Ovary (tissue), 9 donors: ENCODE measurements around the gene VKORC1L1. TPM values are rescaled to one million over a fixed set of nuclear protein-coding genes. Genes with fewer than 3 reads are reported as not detected.
"Not testable (repeated sequence)": the region's sequence is repeated elsewhere in the genome, so short reads cannot be mapped to it uniquely, and the experiment has no call there.

Experiments
- DNase-seq, 5 donors: peaks; one replicate each; pipeline ENCODE4 v3.0.0-alpha.2; 2019 to 2020
- H3K27ac ChIP-seq, 2 donors: fragments of 200-600 bp; one replicate each; pipeline versions ENCODE4 v1.5.1 to v1.8.0; 2019 to 2022
- H3K27me3 ChIP-seq: fragments of 200-600 bp; one replicate; pipeline ENCODE4 v1.8.0; 2022
- H3K36me3 ChIP-seq: fragments of 200-600 bp; sonication (generic); one replicate; pipeline ENCODE4 v1.5.1; 2019
- H3K4me1 ChIP-seq: one replicate; pipeline ENCODE4 v1.8.1; 2013; ENCODE audit warnings: mild to moderate bottlenecking, moderate library complexity; ENCODE audit not compliant: insufficient read depth
- H3K4me3 ChIP-seq: fragments of 200-600 bp; sonication (generic); one replicate; pipeline ENCODE4 v1.5.1; 2017
- H3K9me3 ChIP-seq, 2 donors: fragments of 200-600 bp in 1 of 2; sonication (generic) in 1 of 2; one replicate each; pipeline versions ENCODE4 v1.5.1 to v1.8.1; 2013 to 2019; ENCODE audit warnings: mild to moderate bottlenecking in 1 of 2, moderate library complexity in 1 of 2
- EP300 ChIP-seq: sonication (generic); formaldehyde crosslinking; IDR thresholded peaks from one replicate; pipeline ENCODE4 v1.6.1; 2017; ENCODE audit warnings: antibody characterized with exemption
- POLR2A ChIP-seq: fragments of 450-650 bp; IDR thresholded peaks from one replicate; pipeline ENCODE4 v1.6.1; 2017; ENCODE audit warnings: antibody characterized with exemption, mild to moderate bottlenecking, moderate library complexity
- WGBS, 3 donors: extraction: QIAGEN DNeasy Blood & Tissue Kit in 1 of 3; methylation state at CpG; one replicate each; pipeline versions ENCODE4 v1.1.5 to v1.1.7; 2013 to 2017; 5-methylcytosine and 5-hydroxymethylcytosine counted together
- intact Hi-C, 4 donors: fragments of 100-400 bp; cut with DNase I; formaldehyde crosslinking; loops; one replicate each; pipeline versions ENCODE4 v1.11.0 to v1.15.1; 2022 to 2023
- polyA plus RNA-seq, 2 donors: library from polyadenylated mRNA; stranded (reverse); fragments of 200-250 nt in 1 of 2; fragments of 350-450 nt in 1 of 2; fragmentation: Illumina TruSeq in 1 of 2; extraction: RNeasy Lipid Tissue Mini Kit (QIAGEN cat#74804) in 1 of 2; gene quantifications; one replicate each; pipeline ENCODE4 v1.2.3, GENCODE V29; 2013 to 2014
- total RNA-seq, 7 donors: library from RNA; depleted of rRNA in 2 of 7; stranded (reverse); fragments of >200 nt in 2 of 7; fragmentation: NEBNext Ultra II Directional in 3 of 7; extraction: Animal tissue kit (Norgen Biotek cat#: 25700) in 3 of 7; gene quantifications; one replicate each; pipeline versions ENCODE4 v1.1.0 to v1.2.4, GENCODE V29; 2016 to 2023
- TF ChIP-seq, protein P1 (sequence below), 3 donors: fragments of 450-650 bp in 2 of 3; fragments of 200-600 bp in 1 of 3; IDR thresholded peaks; one replicate each; pipeline versions ENCODE4 v1.5.1 to v1.8.0; 2016 to 2022; ENCODE audit warnings: antibody characterized with exemption in 3 of 3, mild to moderate bottlenecking in 1 of 3
- donor health status: DM: no; HTN: no; CAD: no; lungs with moderate emphysema.
- donor health status: DM: no; HTN: no; CAD: no.
- donor health status: Bipolar disorder and iron deficiency.
- donor health status: DM: yes; HTN: yes; CAD: no.
- donor health status: DM: no; HTN: no; CAD: no.
- donor health status: DM: yes; HTN: yes; CAD: no.

The VKORC1L1 gene
- total and polyA plus RNA-seq, 9 donors = 11.8 to 38.0 (median 24.8) TPM

DNA sequence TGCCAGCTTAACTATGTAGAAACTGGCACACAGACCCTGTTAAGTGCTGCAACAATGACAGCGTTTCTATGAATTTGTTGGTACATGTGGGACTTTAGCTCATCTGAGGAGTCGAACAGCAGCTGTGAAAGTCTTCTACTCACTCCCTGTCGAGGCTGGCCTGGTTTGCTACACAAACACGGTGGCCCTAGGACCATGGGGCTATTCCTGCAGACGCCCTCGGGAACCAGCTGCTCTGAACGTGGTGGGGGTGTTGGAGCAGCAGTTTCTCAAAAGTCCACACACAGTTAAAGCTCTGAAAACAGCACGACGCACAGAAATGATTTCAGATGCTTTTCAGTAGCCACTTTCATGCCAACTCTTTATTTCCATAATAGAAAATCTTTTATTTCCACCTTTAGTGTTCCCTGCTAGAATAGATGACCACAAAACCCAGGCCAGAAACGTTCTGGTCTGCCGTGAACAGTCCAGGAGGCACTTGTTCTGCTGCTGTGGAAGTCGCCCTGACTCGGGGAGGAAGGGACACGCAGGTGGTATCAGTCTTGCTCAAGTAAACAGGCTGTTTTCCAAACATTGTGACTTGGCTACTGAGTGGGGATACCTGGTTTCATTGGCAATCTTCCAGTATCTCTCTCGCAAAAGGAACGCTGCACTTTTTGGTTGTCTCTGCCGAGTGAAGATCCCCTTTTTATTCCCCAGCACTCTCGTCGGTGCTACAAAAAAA lies 87.6 kb downstream of the VKORC1L1 start:
- no peak for DNase-seq
- intact Hi-C loops = no loop called here
- Histone ChIP-seq H3K27ac (no peak overlapping the region), H3K27me3 (no peaks in the 10 kb centered on the region), H3K9me3 (no peaks in the 10 kb centered on the region), H3K36me3 (no peaks in the 10 kb centered on the region), H3K4me1 (no peaks in the 10 kb centered on the region), H3K4me3 (no peak overlapping the region)
- 51 to 61% (median 53%) methylated on average over 19 of the region's 19 CpGs for WGBS, 3 donors
- TF ChIP-seq EP300 = no peak
- TF ChIP-seq, protein P1, sequence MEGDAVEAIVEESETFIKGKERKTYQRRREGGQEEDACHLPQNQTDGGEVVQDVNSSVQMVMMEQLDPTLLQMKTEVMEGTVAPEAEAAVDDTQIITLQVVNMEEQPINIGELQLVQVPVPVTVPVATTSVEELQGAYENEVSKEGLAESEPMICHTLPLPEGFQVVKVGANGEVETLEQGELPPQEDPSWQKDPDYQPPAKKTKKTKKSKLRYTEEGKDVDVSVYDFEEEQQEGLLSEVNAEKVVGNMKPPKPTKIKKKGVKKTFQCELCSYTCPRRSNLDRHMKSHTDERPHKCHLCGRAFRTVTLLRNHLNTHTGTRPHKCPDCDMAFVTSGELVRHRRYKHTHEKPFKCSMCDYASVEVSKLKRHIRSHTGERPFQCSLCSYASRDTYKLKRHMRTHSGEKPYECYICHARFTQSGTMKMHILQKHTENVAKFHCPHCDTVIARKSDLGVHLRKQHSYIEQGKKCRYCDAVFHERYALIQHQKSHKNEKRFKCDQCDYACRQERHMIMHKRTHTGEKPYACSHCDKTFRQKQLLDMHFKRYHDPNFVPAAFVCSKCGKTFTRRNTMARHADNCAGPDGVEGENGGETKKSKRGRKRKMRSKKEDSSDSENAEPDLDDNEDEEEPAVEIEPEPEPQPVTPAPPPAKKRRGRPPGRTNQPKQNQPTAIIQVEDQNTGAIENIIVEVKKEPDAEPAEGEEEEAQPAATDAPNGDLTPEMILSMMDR (IDR thresholded peaks at IDR 0.05) = no peak
- TF ChIP-seq POLR2A = no peak

DNA sequence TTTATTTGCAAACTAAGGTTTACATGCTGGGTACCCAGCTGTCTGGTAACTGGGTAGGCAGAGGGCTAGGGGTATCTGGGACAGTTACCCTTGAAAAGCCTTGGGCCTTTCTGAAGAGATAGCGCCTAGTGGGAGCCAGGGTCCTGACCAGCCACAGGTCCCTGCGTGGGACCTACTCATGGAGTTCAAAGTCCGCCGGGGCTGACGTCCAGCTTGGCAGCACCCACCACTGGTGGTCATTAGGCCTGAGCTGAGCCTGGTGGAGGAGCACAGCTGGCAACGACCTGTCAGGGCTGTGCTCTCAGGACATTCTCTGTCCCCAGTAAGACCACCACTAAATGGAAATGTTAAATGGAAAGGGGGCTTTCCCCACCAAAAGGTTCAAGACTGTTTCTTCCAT lies 89.2 kb downstream of the VKORC1L1 start:
- Histone ChIP-seq H3K4me3 (no peak overlapping the region), H3K27ac (no peak overlapping the region), H3K36me3 (no peaks in the 10 kb centered on the region), H3K27me3 (no peaks in the 10 kb centered on the region), H3K9me3 (no peaks in the 10 kb centered on the region), H3K4me1 (no peaks in the 10 kb centered on the region)
- TF ChIP-seq EP300 = no peak
- TF ChIP-seq, protein P1 (IDR thresholded peaks at IDR 0.05) = no peak
- TF ChIP-seq POLR2A = no peak
- intact Hi-C loops = no loop called here
- no peak for DNase-seq
- 78 to 84% (median 84%) methylated on average over 6 of the region's 6 CpGs for WGBS, 3 donors

DNA sequence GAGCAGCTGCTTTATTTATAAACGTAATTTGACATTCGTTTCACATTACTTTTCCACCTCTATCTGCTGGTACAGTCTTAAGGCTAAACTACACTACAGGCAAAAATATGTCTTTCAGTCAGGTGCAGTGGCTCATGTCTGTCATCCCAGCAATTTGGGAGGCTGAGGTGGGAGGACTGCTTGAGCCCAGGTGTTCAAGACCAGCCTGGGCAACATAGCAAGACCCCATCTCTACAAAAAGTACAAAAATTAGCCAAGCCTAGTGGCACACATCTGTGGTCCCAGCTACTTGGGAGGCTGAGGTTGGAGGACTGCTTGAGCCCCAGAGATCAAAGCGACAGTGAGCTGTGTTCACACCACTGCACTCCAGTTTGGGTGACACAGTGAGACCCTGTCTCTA lies 91.8 kb downstream of the VKORC1L1 start:
- H3K9me3 ChIP-seq, H3K4me3 ChIP-seq, H3K27ac ChIP-seq, DNase-seq, H3K36me3 ChIP-seq, H3K4me1 ChIP-seq, intact Hi-C loops, H3K27me3 ChIP-seq: not testable (repeated sequence)
- 60 to 78% (median 60%) methylated on average over 3 of the region's 3 CpGs for WGBS, 3 donors

DNA sequence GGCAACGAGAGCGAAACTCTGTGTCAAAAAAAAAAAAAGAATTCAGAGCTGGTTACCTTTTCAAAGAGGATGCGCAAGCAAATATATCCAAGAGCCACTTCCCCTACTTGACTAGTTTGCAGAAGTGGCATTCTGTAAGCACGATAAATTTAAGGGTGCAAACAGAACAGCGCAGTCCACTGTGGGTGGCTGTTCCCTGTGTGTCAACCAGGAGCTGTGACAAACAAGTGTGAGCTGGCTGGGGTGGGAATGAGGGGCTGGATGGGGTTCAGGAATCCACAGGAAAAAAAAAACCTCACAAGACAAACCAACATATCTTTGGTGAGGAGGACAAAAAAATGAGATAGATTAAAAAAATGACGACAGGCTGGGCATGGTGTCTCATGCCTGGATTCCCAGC lies 93.3 kb downstream of the VKORC1L1 start:
- intact Hi-C loops = no loop called here
- no peak for TF ChIP-seq POLR2A
- TF ChIP-seq, protein P1 (IDR thresholded peaks at IDR 0.05) = no peak
- no peak for TF ChIP-seq EP300
- DNase-seq = no peak

DNA sequence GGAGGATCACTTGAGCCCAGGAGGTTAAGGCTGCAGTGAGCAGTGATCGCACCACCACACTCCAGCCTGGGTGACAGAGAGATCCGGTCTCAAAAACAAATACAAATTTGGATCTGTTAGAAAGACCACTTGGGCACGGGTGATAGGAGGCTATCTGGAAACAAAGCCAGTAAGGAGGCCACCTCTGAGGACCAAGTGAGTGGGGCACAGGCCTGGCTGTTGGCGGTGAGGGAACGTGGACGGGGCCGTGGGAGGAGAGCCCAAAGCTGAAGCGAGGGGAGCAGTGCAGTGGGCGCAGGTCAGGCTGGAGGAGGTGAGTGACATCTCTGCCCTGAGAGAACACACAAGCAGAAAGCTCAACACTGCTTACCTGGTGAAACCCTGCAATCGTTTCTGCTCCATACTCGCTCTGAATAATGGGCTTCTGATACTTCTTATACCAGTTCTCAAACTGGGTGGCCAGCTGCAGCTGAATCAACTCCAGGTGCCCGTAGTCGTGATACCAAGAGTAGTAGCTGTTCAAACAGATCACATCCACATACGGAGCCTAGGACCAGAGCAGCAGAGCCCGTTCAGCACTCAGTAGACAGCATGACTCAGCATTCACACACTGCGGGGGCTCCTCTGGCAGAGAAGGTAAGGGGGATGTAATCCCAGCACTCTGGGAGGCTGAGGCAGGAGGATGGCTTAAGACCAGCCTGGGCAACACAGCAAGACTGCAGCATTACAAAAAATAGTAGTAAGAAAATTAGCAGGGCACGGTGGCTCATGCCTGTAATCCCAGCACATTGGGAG lies 94.7 kb downstream of the VKORC1L1 start:
- no peak for TF ChIP-seq POLR2A
- TF ChIP-seq, protein P1 (IDR thresholded peaks at IDR 0.05) = no peak
- TF ChIP-seq EP300 = no peak
- intact Hi-C loops = no loop called here
- Histone ChIP-seq H3K36me3 (no peaks in the 10 kb centered on the region), H3K4me3 (no peak overlapping the region), H3K4me1 (no peaks in the 10 kb centered on the region), H3K27me3 (no peaks in the 10 kb centered on the region), H3K27ac (no peak overlapping the region), H3K9me3 (no peaks in the 10 kb centered on the region)
- WGBS, 3 donors = 90 to 91% (median 90%) methylated on average over 17 of the region's 17 CpGs
- DNase-seq = no peak

More for the DNA sequence above, 93.3 kb downstream of the VKORC1L1 start:
- 89 to 96% (median 95%) methylated on average over 6 of the region's 6 CpGs for WGBS, 3 donors
- Histone ChIP-seq H3K36me3 (no peaks in the 10 kb centered on the region), H3K4me3 (no peak overlapping the region), H3K27ac (no peak overlapping the region), H3K9me3 (no peaks in the 10 kb centered on the region), H3K27me3 (no peaks in the 10 kb centered on the region), H3K4me1 (no peaks in the 10 kb centered on the region)
